ENCODE results near the gene ZFAND2B. TPM values are rescaled to one million over a fixed set of nuclear protein-coding genes. Genes with fewer than 3 reads are reported as not detected.

The ZFAND2B gene
- total RNA-seq, 1 experiment from 2014 or later = 22.1 TPM

Other genes starting within 250 kb of the ZFAND2B start
- gene CDK5R2, start 247.1 kb upstream of the ZFAND2B start, total RNA-seq (2022; extraction: Qiagen RNA extraction) = 1.6 to 3.0 TPM (median 2.4 TPM) in 5 replicates
- not detected in 5 replicates for gene FEV, start 221.6 kb upstream of the ZFAND2B start, total RNA-seq (2022; extraction: Qiagen RNA extraction)
- not detected in 5 replicates for gene CRYBA2, start 213.4 kb upstream of the ZFAND2B start, total RNA-seq (2022; extraction: Qiagen RNA extraction)
- 0.15 to 0.24 TPM (median 0.20 TPM) in 5 replicates for gene CFAP65, start 165.3 kb upstream of the ZFAND2B start, total RNA-seq (2022; extraction: Qiagen RNA extraction)
- gene IHH, start 145.9 kb upstream of the ZFAND2B start, total RNA-seq (2022; extraction: Qiagen RNA extraction) = 0.13 to 0.25 TPM (median 0.21 TPM) in 4 of 5 replicates, not detected in the other
- 13.7 to 15.4 TPM (median 14.9 TPM) in 5 replicates for gene NHEJ1, start 46.0 kb upstream of the ZFAND2B start, total RNA-seq (2022; extraction: Qiagen RNA extraction)
- gene SLC23A3, start 36.8 kb upstream of the ZFAND2B start, total RNA-seq (2022; extraction: Qiagen RNA extraction) = 0.47 to 1.0 TPM (median 0.72 TPM) in 5 replicates
- 40.2 to 52.2 TPM (median 49.6 TPM) in 5 replicates for gene CNPPD1, start 29.9 kb upstream of the ZFAND2B start, total RNA-seq (2022; extraction: Qiagen RNA extraction)
- gene RETREG2, start 28.5 kb upstream of the ZFAND2B start, total RNA-seq (2022; extraction: Qiagen RNA extraction) = 63.1 to 89.7 TPM (median 87.7 TPM) in 5 replicates
- 23.5 to 36.0 TPM (median 33.7 TPM) in 5 replicates for gene ABCB6, start 12.2 kb downstream of the ZFAND2B start, total RNA-seq (2022; extraction: Qiagen RNA extraction)
- 44.9 to 51.0 TPM (median 49.9 TPM) in 5 replicates for gene ATG9A, start 22.9 kb downstream of the ZFAND2B start, total RNA-seq (2022; extraction: Qiagen RNA extraction)
- gene ANKZF1, start 23.0 kb downstream of the ZFAND2B start, total RNA-seq (2022; extraction: Qiagen RNA extraction) = 14.4 to 23.5 TPM (median 20.3 TPM) in 5 replicates
- gene GLB1L, start 38.7 kb downstream of the ZFAND2B start, total RNA-seq (2022; extraction: Qiagen RNA extraction) = 5.1 to 7.2 TPM (median 7.0 TPM) in 5 replicates
- 28.6 to 30.9 TPM (median 30.0 TPM) in 5 replicates for gene STK16, start 38.7 kb downstream of the ZFAND2B start, total RNA-seq (2022; extraction: Qiagen RNA extraction)
- 0.30 to 0.56 TPM (median 0.37 TPM) in 5 replicates for gene TUBA4B, start 46.5 kb downstream of the ZFAND2B start, total RNA-seq (2022; extraction: Qiagen RNA extraction)
- 338 to 483 TPM (median 379 TPM) in 5 replicates for gene TUBA4A, start 47.1 kb downstream of the ZFAND2B start, total RNA-seq (2022; extraction: Qiagen RNA extraction)
- gene DNAJB2, start 72.6 kb downstream of the ZFAND2B start, total RNA-seq (2022; extraction: Qiagen RNA extraction) = 37.4 to 57.4 TPM (median 53.6 TPM) in 5 replicates
- gene PTPRN, start 102.6 kb downstream of the ZFAND2B start, total RNA-seq (2022; extraction: Qiagen RNA extraction) = 1.1 to 1.9 TPM (median 1.6 TPM) in 5 replicates
- gene RESP18, start 126.0 kb downstream of the ZFAND2B start, total RNA-seq (2022; extraction: Qiagen RNA extraction) = not detected in 5 replicates
- gene DNPEP, start 181.1 kb downstream of the ZFAND2B start, total RNA-seq (2022; extraction: Qiagen RNA extraction) = 47.8 to 67.2 TPM (median 61.9 TPM) in 5 replicates
- gene DES, start 211.6 kb downstream of the ZFAND2B start, total RNA-seq (2022; extraction: Qiagen RNA extraction) = 0.05 to 0.20 TPM (median 0.08 TPM) in 4 of 5 replicates, not detected in the other
- 4.3 to 9.5 TPM (median 7.0 TPM) in 5 replicates for gene SPEG, start 228.1 kb downstream of the ZFAND2B start, total RNA-seq (2022; extraction: Qiagen RNA extraction)

All from A549 treated with CORT108297 at 1 μM for 4 hours (cell line).